Measurements from ENCODE around the gene CDH4. TPM values are rescaled to one million over a fixed set of nuclear protein-coding genes. Genes with fewer than 3 reads are reported as not detected.

Gene CDH4
- total and polyA plus RNA-seq, 2 donors from 2014 or later, result 1.1 TPM; not detected in 1

GRCh38 chr20:61290721-61291120, 38.7 kb downstream of the CDH4 start:
- Histone ChIP-seq H3K27me3 (ENCODE audit: control insufficient read depth, insufficient read depth, low read length) (no peaks in the 10 kb centered on the region), H3K36me3 (ENCODE audit: control insufficient read depth in 2 of 3, insufficient read depth in 3 of 3, low read length in 3 of 3) (no peaks in the 10 kb centered on the region), H3K27ac (ENCODE audit: low read depth in 2 of 2, low read length in 2 of 2) (no peak overlapping the region), H3K9me3 (ENCODE audit: control insufficient read depth in 2 of 3, insufficient read depth in 1 of 3, low read length in 3 of 3) (peaks cover 0 to 3% (median 0%) of the 10 kb centered on the region in 3 donors), H3K4me1 (ENCODE audit: control insufficient read depth in 2 of 3, insufficient read depth in 2 of 3, low read depth in 1 of 3, low read length in 3 of 3) (no peaks in the 10 kb centered on the region), H3K4me3 (ENCODE audit: low read length in 3 of 3) (no peak overlapping the region), H3K9ac (ENCODE audit: low read length in 3 of 3) (no peak overlapping the region)
- intact Hi-C loops (cut with DNase I), result no loop called here
- TF ChIP-seq CTCF (IDR thresholded peaks at IDR 0.05; ENCODE audit: borderline replicate concordance, extremely low read depth, insufficient read depth), result no peak
- FAIRE-seq (no peak), DNase-seq (no peak)

GRCh38 chr20:61291166-61291829, 39.2 kb downstream of the CDH4 start:
- Histone ChIP-seq H3K4me1 (ENCODE audit: control insufficient read depth in 2 of 3, insufficient read depth in 2 of 3, low read depth in 1 of 3, low read length in 3 of 3) (no peaks in the 10 kb centered on the region), H3K9me3 (ENCODE audit: control insufficient read depth in 2 of 3, insufficient read depth in 1 of 3, low read length in 3 of 3) (peaks cover 0 to 3% (median 0%) of the 10 kb centered on the region in 3 donors), H3K36me3 (ENCODE audit: control insufficient read depth in 2 of 3, insufficient read depth in 3 of 3, low read length in 3 of 3) (no peaks in the 10 kb centered on the region), H3K27me3 (ENCODE audit: control insufficient read depth, insufficient read depth, low read length) (no peaks in the 10 kb centered on the region), H3K27ac (ENCODE audit: low read depth in 2 of 2, low read length in 2 of 2) (no peak overlapping the region), H3K4me3 (ENCODE audit: low read length in 3 of 3) (no peak overlapping the region), H3K9ac (ENCODE audit: low read length in 3 of 3) (no peak overlapping the region)
- FAIRE-seq (no peak), DNase-seq (no peak)
- TF ChIP-seq CTCF (IDR thresholded peaks at IDR 0.05; ENCODE audit: borderline replicate concordance, extremely low read depth, insufficient read depth), result no peak
- intact Hi-C loops (cut with DNase I), result no loop called here

GRCh38 chr20:61292391-61292790, 40.3 kb downstream of the CDH4 start:
- Histone ChIP-seq H3K9ac (ENCODE audit: low read length in 3 of 3) (no peak overlapping the region), H3K27ac (ENCODE audit: low read depth in 2 of 2, low read length in 2 of 2) (no peak overlapping the region), H3K4me1 (ENCODE audit: control insufficient read depth in 2 of 3, insufficient read depth in 2 of 3, low read depth in 1 of 3, low read length in 3 of 3) (no peaks in the 10 kb centered on the region), H3K27me3 (ENCODE audit: control insufficient read depth, insufficient read depth, low read length) (no peaks in the 10 kb centered on the region), H3K9me3 (ENCODE audit: control insufficient read depth in 2 of 3, insufficient read depth in 1 of 3, low read length in 3 of 3) (peaks cover 0 to 3% (median 0%) of the 10 kb centered on the region in 3 donors), H3K36me3 (ENCODE audit: control insufficient read depth in 2 of 3, insufficient read depth in 3 of 3, low read length in 3 of 3) (no peaks in the 10 kb centered on the region), H3K4me3 (ENCODE audit: low read length in 3 of 3) (no peak overlapping the region)
- TF ChIP-seq CTCF (IDR thresholded peaks at IDR 0.05; ENCODE audit: borderline replicate concordance, extremely low read depth, insufficient read depth), result no peak
- no peak for FAIRE-seq
- intact Hi-C loops (cut with DNase I), result no loop called here
- DNase-seq, result no peak

Measured in kidney (tissue), 14 donors.